GM23338 (cell line): ENCODE data around the gene CHST11.

ENCODE experiments used
- CTCF ChIP-seq, 2 experiments: fragments of 200-600 bp in 1 of 2; sonication (generic) in 1 of 2; conservative IDR thresholded peaks; 2 replicates each; pipeline versions ENCODE4 v1.5.1 to v1.6.1; 2016 to 2017; ENCODE audit warnings: antibody characterized with exemption in 2 of 2, low read depth in 2 of 2, mild to moderate bottlenecking in 2 of 2, moderate library complexity in 1 of 2
- JUNB ChIP-seq: IDR thresholded peaks from one replicate; pipeline ENCODE4 v1.6.1; 2016; ENCODE audit warnings: antibody characterized with exemption; ENCODE audit not compliant: unreplicated experiment

- no peak for TF ChIP-seq CTCF (conservative IDR thresholded peaks at IDR 0.05; ENCODE audit: low read depth in 2 of 2)
- TF ChIP-seq JUNB: no peak
These were observed 213.1 kb downstream of the CHST11 start for GRCh38 chr12:104669851-104670337.
